Uterus (tissue), 2 donors: ENCODE measurements around the gene TRABD.

ENCODE experiments used
- CTCF ChIP-seq, 4 experiments: fragments of 200-600 bp in 2 of 4; fragments of 450-650 bp in 2 of 4; sonication (generic) in 2 of 4; IDR thresholded peaks; one replicate each; pipeline ENCODE4 v1.5.1; 2016 to 2019; ENCODE audit warnings: antibody characterized with exemption in 4 of 4, mild to moderate bottlenecking in 2 of 4, moderate library complexity in 1 of 4
- POLR2A ChIP-seq, 2 donors: fragments of 450-650 bp; IDR thresholded peaks; one replicate each; pipeline ENCODE4 v1.6.1; 2016; ENCODE audit warnings: antibody characterized with exemption in 2 of 2, mild to moderate bottlenecking in 1 of 2, moderate library complexity in 1 of 2

- TF ChIP-seq CTCF (IDR thresholded peaks at IDR 0.05) (no peak), POLR2A (IDR thresholded peaks at IDR 0.05) (no peak)
These were observed 13.6 kb downstream of the TRABD start for GRCh38 chr22:50199251-50199721.
